MV-4-11 (cell line): ENCODE data around the gene NOC2L.
A peak's percentile ranks its signal among the peaks of the same experiment; 100 is the strongest.
"Not testable (repeated sequence)": the region's sequence is repeated elsewhere in the genome, so short reads cannot be mapped to it uniquely, and the experiment has no call there.

Source experiments
- DNase-seq: peaks from one replicate; lab custom pipeline; 2025; lab: John Stamatoyannopoulos, UW

The NOC2L gene

DNA sequence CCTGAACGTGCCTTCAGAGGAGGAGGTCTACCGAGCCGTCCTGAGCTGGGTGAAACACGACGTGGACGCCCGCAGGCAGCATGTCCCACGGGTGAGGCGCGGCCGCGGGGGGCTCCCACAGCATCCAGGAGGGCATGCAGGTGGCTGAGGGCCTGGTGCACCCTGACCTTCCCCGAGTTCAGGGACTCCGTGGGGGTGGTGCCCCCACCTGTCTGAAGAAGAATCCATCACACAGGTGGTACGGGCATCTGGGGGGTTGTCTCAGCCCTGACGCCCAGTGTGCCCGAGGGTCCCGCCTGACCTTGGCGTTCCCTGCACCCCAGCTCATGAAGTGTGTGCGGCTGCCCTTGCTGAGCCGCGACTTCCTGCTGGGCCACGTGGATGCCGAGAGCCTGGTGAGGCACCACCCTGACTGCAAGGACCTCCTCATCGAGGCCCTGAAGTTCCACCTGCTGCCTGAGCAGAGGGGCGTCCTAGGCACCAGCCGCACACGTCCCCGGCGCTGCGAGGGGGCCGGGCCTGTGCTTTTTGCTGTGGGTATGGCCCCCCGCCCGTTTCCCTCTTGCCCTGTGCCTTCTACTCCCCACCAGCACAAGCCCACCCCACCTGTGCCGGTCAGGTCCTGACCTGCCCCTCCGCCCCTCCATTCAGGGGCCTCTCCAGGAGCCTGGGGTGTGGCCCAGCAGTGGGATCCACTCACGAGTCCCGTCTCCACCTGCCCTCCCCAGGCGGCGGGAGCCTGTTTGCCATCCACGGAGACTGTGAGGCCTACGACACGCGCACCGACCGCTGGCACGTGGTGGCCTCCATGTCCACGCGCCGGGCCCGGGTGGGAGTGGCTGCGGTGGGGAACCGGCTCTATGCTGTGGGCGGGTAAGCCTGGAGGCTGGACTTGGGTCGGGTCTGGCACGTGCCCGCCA, 3.6 kb upstream of the NOC2L start:
- DNase-seq, result no peak

DNA sequence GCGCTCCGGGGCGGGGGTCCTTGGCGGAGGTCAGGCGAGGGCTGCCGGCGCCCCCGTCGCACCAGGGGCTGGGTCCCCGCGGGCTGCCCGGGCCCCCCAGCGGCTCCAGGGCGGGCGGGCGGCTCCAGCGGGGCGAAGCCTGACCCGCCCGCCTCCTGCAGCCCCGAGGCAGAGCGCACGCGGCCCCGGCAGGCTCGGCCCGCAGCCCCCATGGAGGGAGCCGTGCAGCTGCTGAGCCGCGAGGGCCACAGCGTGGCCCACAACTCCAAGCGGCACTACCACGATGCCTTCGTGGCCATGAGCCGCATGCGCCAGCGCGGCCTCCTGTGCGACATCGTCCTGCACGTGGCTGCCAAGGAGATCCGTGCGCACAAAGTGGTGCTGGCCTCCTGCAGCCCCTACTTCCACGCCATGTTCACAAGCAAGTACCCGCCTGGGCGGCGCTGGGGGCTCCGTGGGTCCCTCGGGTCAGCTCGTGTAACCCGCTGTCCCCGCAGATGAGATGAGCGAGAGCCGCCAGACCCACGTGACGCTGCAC, 2.1 kb upstream of the NOC2L start:
- no peak for DNase-seq

DNA sequence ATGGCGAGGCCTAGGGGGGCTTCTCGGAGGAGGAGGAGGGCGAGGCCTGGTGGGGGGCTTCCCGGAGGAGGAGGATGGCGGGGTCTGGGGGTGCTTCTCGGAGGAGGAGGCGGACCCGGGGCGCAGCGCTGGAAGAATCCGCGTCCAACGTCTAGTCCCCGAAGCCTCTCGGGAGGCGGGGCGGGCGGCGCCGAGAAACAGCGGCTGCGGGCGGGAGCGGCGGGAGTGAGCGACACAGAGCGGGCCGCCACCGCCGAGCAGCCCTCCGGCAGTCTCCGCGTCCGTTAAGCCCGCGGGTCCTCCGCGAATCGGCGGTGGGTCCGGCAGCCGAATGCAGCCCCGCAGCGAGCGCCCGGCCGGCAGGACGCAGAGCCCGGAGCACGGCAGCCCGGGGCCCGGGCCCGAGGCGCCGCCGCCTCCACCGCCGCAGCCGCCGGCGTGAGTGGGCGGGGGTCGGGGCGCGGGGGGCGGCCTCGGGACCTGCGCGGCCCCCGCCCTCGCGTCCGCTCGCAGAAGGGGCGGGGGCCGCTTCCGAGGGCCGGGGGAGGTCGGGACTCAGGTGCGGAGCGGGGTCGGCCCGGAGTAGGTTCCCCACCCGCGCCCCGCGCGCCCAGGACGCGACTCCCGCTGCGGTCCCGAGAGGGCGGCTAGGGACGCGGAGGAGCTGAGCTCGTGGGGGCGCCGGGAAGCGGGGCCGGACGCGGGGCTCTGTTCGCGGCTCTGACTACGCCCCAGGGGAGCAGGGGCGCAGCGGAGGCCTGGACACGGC, 1.5 kb upstream of the NOC2L start, which contains the start of gene KLHL17:
Gene KLHL17, plus strand, starts transcription at position 222 of the 769 bp plus-strand sequence. Its CDS starts 110 bp downstream, at position 332.
- DNase-seq, result peak; percentile 48

DNA sequence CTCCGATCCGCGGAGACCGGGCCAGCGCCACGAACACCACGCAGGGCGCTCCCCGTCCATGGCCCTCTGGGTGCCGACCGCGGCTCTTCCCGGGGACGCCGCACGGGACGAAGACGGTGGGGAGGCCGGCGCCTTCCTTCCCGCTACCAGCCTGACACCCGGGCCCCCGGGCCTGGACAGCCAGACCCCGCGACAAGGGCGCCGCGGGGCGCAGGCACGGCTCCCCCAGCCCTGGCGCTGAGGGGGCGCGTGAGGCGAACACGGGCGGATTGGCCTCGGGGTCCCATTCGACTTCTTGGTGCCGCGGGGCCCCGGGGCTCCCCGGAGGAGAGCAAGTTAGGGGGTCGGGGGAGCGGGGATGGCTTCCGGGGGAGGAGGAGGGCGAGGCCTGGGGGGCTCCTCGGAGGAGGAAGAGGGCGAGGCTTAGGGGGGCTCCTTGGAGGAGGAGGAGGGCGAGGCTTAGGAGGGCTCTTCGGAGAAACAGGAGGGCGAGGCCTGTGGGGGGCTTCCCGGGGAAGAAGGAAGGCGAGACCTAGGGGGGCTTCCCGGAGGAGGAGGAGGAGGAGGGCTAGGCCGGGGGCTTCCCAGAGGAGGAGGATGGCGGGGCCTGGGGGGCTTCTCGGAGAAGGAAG, 791 bp upstream of the NOC2L start:
- DNase-seq, result no peak

DNA sequence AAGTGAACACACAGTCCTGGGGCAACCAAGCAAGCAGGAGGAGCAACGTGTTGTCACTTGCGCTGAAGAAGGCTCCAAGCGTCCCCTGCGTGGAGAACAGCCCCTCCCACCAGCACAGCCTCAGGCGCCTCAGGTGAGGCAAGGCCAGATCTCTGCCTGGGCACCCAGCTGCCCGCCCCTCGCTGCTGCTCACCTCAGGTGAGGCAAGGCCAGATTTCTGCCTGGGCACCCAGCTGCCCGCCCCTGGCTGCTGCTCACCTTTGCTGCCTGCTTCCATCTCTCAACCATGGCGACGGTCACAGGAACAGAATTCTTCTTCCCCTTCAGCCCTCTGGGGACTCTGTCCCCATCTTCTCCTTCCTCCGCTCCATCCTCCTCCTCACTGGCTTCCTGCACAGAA, 2.4 kb downstream of the NOC2L start:
- no peak for DNase-seq

DNA sequence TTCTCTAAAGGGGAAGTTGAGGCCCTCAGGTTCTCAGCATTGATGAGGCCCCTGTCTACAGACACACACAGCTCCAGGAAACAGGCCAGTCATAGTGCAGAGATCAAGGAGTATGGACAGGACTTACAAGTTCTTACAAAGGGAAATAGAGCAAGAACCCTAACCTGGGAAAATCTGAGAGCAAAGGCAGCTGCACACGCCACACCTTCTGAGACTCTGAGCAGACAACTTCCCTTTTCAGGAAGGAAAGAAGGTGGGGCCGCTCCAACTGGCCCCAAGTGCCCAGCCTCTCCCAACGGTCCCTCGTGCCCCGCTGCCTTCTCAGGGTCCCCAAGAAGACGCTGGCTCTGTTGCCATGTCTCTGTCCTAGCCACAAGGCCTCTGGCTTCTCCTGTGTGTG, 3.6 kb downstream of the NOC2L start:
- DNase-seq, result peak; percentile 36

DNA sequence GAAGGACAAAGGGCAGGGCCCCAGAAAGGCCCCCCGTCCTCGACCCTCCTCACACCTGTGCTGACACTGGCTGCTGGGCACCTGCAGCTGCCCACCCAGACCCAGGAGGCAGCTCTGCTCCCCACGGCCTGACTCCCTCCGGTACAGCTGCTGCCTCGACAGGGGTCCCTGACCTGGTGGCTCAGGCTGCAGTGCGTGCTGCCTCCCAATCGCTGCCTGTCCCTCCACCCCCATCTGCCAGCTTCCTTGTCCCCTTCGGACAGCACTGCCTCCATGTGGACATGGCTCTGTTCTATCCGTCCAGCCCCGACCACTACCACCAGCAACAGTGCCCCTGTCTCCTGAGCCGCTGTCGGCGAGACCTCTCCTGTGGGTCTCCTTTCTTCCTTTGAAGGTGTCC, 4.1 kb downstream of the NOC2L start:
- DNase-seq, result no peak

DNA sequence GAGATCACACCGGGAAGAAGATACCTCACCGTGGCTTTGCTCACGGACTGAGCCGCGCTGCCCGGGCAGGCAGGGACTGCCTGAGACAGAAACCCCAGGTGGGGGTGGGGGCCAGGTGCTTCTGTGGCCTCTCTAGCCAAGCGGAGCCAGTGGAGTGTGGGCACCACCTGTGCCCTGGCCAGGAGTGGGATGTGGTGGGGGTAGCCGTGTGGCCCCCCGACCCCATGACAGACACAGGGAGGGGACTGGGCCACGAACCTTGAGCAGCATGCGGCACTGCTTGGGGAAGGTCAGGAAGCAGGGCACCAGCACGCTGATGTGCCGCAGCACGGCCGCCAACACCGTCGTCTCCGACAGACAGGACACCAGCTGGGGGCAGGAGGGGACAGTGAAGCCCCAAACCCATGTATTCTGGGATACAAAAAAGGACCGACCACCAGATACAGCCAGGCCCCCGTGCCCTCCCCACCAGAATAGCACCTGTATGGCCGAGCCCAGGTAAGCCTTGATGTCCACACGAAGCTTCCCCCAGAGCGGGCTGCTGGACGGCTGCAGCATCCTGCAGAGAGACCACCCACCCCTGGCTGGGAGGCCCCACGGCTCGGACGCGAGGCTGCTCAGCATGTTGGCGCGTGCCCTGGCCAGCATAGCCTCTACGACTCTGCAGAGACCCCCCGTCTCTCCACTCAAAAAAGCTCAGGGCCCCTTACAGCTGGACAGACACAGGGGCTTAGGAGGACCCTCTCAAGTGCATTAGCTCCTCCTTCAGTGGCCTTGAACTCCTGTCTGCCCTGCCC, 5.3 kb downstream of the NOC2L start:
- no peak for DNase-seq

DNA sequence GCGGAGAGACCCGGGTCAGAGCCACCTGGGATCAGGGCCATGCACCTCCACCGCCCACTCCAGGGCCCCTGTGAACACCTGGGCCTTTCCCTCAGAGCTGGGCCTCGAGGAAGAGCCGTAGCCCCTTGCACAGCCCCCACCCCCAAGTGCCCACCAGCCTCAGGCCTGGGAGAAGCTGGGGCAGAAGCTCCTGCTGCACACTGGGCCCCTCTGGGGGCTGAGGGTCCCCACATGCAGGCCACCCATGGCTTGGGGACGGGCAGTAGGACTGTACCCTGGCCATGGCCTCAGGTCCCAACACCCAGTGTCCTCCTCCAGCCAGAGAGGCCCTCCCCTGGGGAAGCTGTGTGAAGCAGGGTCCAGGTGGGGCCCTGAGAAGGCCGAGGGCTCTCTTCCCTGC, 6.5 kb downstream of the NOC2L start:
- DNase-seq, result no peak

DNA sequence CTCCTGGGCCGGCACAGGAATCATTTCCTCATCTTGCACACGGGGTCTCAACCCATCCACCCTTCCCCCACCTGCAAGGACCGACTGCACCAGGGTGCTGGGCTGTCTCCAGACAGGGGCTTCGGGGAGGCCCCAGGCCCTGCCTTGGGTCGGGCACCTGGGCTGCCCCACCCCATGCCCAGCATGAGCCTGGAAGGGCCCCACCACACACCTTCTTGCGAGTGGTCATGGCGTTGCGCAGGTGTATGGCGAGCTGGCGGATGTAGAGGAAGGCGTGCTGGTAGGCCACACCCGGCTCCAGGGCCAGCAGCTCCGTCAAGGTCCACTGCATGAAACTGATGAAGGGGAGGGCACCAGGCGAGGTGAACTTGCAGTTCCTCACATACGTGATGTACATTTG, 6.9 kb downstream of the NOC2L start:
- DNase-seq, result no peak

DNA sequence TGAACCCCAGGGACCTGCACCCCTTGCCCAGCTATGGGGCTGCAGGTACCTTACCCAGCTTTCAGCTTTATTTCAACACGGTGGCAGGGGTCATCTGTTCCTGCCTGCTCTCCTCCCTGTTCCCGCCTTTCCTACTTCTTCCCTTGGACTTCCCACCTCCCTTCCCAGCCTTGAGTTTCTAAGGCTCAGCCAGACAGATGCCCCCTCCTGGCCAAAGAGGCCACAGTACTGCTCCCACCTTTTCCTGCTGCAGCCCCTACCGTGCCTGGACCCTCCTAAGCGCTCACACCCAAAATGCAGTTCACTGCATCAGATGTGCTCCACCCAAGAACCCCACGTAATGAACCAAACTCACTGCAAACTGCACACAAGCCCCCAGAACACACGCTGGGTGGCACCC, 7.7 kb downstream of the NOC2L start:
- DNase-seq, result no peak

DNA sequence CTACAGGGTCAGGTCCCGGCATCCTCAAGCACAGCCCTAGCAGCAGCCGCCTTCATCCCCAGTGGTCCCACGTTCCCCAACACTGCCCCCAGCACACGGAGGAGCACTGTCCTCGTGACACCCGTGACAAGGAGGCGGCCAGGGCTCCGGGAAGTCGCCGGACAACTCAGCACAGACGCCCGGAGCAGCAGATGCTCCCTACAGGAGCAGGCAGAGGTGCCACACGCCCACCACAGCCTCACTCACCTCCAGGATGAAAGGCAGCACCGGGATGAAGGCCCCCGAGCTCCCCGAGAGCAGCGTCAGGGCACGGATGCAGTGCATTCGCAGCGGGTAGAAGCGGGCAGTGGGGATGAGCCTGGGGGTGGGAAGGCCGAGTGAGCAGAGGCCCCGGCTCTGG, 8.2 kb downstream of the NOC2L start:
- DNase-seq, result no peak

DNA sequence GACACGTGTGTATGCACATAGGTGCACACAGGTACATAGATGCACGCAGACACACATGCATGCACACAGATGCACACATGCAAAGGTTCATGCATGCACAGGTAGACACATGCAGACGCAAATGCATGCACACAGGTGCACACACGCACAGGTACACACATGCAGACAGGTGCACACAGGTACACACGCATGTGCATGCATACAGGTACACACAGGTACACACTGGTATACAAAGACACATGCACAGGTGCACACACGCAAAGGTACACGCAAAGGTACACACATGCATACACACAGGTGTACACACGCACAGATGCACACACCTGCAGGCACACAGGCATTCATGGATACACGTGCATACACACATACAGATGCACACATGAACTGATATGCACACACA, 8.8 kb downstream of the NOC2L start:
- no peak for DNase-seq

DNA sequence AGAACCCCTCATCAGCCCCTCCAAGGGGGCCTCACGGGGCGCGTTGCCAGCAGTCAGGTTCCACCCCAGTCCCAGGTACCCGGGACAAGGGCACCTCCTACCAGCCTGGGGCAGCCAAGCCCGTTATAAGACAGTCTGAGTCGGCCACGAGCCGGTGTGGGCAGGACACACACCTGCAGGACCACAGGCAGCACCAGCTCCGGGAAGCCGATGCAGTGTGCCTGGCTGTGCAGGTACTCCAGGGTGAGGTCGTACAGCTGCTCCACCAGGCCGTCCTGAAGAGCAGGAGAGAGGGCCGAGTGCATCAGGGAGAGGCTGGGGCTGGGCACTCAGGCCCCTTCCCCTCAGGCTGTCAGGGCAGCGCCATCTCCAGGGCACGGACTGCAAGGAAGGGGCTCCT, 11.1 kb downstream of the NOC2L start:
- no peak for DNase-seq

DNA sequence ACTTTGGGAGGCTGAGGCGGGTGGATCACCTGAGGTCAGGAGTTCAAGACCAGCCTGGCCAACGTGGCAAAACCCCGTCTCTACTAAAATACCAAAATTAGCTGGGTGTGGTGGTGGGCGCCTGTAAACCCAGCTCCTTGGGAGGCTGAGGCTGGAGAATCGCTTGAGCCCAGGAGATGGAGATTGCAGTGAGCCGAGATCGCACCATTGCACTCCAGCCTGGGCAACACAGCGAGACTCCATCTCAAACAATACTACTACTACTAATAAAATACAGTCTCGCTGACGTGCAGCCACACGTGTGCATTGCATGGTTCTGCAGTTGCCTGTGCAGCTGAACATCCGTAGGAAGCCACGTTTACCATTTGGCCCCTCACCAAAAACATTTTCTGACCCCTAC, 12.2 kb downstream of the NOC2L start:
- not testable (repeated sequence) for DNase-seq

DNA sequence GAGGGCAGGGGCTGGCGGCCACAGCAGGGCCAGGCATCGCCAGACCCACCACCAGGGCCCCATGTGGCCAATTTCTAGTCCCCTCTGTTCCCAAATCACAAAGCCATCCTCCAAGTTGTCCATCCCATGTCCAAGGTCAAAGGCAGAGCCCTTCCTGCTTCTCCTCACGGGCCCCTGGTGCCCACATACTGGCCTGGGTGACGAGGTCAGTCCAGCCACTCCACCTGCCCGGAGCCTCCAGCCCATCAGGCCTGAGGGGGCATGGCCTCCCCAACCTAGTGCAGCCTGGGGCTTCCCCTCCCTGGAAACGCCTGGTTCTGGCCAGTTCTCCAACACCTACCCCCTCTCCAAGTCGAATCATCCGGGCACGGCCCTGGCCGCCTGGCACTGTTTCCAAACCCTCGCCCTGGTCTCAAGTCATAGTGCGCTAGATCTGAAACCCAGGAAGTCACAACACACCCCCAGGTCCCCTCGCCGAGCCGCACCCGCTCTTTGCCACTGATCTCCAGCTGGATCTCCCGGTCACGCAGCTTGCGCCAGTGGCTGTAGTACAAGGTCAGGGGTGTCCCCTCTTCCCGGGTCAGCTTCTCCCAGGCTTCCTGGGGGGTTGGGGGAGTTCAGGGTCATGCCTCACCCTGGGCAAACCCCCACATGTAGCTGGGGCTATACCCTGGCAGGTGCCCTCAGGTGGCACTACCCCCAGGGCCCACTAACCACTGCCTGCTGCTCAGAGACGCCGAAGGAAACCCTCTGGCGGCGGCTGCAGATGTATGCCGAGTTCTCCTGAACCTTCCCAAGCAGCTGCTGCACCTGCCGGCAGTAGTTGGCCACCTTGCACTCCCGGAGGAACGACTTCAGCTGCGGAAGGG, 13.1 kb downstream of the NOC2L start:
- DNase-seq, result no peak

DNA sequence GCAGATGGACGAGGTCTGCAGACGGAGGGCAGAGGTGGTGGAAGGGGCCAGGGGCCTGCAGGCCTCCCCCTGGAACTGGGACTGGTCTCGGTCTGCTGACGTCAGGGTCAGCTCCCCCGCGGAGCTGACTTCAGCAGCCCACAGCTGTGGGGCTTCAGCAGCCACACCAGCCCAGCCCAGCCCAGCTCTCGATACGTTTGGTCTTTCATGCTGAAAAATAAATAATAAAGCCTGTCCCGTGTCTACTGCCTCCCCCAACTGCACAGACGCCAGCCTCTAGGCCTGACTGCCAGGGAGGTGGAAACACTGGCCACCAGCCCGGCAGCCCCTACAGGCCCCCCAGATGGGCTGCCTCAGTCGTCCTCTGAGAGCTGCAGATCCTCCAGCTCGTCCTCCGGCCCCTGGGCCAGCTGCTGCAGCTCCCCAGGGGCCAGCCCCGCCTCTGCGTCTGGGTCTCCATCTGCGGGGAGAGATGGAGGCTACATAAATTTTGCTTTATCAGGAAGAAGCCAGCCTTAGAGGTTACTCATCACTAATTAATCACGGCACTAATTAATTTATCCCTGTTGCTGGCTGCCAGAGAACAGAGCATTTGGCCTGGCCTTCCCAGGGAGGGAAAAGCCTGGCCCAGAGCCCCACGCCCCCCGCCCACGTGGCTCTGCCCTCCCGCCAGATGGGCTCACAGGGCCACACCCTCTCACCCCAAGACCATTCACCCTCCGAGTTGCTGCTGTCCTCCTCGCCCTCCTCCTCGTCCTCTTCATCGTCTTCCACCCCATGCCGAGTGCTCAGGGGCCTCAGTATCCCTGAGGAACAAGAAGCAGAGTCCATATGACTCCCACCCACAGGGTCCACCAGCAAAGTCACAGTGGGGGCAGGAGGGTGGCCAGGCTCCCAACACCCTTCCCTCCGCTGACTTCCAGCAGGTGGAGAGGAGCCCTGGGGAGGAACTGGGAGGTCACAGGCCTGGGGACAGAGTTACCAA, 14.4 kb downstream of the NOC2L start:
- DNase-seq, result no peak

DNA sequence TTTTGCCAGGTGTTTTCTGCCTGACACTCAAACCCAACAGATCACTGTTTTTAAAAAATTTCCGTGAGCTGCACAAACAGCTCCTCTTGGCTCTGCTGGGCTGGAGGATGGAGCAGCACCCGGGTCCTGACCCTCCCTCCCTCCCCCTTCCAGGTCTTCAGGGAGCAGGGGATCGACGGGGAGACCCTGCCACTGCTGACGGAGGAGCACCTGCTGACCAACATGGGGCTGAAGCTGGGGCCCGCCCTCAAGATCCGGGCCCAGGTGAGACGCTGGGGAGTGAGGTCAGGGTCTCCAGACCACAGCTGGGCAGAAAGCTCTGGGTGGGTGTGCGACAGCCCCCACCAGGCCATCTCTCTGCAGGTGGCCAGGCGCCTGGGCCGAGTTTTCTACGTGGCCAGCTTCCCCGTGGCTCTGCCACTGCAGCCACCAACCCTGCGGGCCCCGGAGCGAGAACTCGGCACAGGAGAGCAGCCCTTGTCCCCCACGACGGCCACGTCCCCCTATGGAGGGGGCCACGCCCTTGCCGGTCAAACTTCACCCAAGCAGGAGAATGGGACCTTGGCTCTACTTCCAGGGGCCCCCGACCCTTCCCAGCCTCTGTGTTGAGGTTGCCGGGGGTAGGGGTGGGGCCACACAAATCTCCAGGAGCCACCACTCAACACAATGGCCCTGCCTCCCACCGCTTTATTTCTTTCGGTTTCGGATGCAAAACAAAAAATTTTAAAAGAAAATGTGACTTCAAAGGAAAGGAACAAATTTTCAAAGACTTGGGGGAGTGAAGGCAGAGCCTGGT, 15.3 kb downstream of the NOC2L start:
- DNase-seq, result no peak
